Activated naive CD8-positive, alpha-beta T cell (primary cell): ENCODE measurements around the gene MMP2.

Experiments
- H3K27ac Mint-ChIP-seq: one replicate; pipeline ENCODE4 v1.8.0; 2021; ENCODE audit warnings: mixed read lengths
- H3K27me3 Mint-ChIP-seq: one replicate; pipeline ENCODE4 v1.8.0; 2021; ENCODE audit warnings: mixed read lengths
- H3K36me3 Mint-ChIP-seq: one replicate; pipeline ENCODE4 v1.8.0; 2021; ENCODE audit warnings: mixed read lengths
- H3K4me1 Mint-ChIP-seq: one replicate; pipeline ENCODE4 v1.8.0; 2021; ENCODE audit warnings: low read depth, mixed read lengths
- H3K4me3 Mint-ChIP-seq: one replicate; pipeline ENCODE4 v1.8.0; 2021; ENCODE audit warnings: mild to moderate bottlenecking, mixed read lengths
- H3K9me3 Mint-ChIP-seq: one replicate; pipeline ENCODE4 v1.8.0; 2021; ENCODE audit warnings: low read depth, mixed read lengths

MMP2 gene

DNA sequence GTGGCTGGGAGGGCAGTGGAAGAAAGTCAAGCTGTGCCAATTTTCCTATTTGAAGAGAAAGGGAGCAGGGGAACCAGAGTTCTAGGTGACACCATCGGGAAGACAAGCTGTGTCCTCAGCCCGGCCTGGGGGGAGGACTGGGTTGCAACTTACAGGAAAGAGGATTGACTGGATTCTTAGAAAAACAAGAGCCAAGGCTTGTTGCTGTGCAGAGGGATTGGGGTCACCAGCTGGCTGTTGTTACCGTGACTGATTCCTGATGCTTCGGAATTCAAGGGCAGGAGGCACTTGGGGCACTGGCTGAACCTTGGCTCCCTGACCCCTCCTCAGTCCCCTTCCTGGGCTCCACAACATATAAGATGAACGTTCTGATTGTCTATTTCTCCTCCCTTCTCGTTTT lies 16.8 kb upstream of the MMP2 start:
- Mint-ChIP-seq H3K27ac (no peak overlapping the region), H3K27me3 (peaks cover 4% of the 10 kb centered on the region), H3K9me3 (no peaks in the 10 kb centered on the region), H3K36me3 (no peaks in the 10 kb centered on the region), H3K4me1 (no peaks in the 10 kb centered on the region), H3K4me3 (no peak overlapping the region)

DNA sequence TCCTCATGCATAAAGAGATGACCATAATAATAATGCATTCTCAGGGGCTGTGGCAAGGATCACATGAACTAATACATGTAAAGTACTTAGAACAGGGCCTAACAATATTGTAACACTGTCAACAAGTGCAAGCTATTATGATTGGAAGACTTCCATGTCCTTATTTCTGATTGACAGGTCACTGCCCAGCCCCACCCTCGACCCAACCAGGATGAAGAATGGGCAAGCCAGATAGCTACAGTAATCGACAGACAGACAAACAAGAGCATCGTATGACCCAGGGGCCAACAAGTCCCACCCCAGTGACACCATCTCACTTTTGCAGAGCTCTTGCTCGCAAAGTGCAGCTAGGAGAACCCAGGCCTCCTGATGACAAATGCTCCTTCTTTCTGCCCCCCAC lies 14.6 kb upstream of the MMP2 start:
- Mint-ChIP-seq H3K4me1 (no peaks in the 10 kb centered on the region), H3K9me3 (no peaks in the 10 kb centered on the region), H3K27me3 (peaks cover 4% of the 10 kb centered on the region), H3K27ac (no peak overlapping the region), H3K36me3 (no peaks in the 10 kb centered on the region), H3K4me3 (no peak overlapping the region)

DNA sequence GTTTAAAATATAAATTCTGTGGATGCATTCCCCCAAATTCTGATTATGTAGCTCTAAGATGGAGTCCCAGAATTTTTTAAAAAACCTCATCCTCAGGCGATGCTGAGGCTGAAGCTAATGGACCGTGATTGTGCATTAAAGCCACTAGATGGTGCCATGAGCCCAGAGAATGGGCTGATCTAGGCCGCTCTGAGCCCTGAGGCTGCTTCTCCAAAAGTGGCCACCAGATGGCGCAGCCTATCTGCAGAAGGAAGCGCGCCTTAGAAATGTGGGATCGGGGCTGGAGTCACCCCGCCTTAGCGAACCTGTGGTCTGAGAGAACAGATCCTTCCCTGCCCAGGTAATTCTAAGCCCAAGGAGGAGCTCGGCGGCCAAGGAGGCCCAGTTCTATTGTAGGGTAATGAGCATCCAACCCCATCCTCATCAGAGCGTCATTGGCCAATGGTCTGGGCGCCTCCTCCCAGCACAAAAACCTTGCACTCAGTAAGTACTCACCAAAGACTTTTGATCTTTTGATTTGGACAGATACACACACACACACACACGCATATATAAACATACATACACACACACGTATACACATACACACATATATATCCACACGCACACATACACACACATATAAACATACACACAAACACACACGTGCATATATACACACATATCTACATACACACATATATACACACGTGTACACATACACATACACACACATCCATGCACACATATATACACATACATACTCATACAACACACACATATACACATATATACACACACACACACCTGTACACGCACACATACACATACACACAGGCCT lies 13.7 kb upstream of the MMP2 start:
- Mint-ChIP-seq H3K4me1 (no peaks in the 10 kb centered on the region), H3K9me3 (no peaks in the 10 kb centered on the region), H3K27ac (no peak overlapping the region)

DNA sequence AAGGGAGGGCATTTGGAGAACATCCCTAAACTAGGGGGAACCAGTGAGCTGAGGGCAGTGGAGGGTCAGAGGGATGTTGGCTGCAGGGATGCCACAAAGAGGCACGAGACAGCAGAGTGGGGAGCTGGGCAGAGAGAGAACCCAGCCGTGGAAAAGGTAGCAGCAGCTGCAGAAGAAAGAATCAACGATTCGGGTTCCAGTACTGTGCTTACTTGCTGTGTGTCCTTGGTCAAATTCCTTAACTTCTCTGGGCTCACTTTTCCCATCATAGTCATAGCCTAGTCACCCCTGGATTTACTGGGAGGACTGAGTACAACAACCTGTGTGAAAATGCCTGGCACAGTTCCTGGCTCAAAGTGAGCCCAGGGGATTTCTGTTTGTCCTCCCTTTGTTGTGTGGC lies 12.8 kb upstream of the MMP2 start:
- Mint-ChIP-seq H3K9me3 (no peaks in the 10 kb centered on the region), H3K27ac (no peak overlapping the region), H3K4me1 (no peaks in the 10 kb centered on the region), H3K27me3 (peaks cover 4% of the 10 kb centered on the region), H3K36me3 (no peaks in the 10 kb centered on the region), H3K4me3 (no peak overlapping the region)

More for the DNA sequence above, 13.7 kb upstream of the MMP2 start:
- Mint-ChIP-seq H3K27me3 (peaks cover 4% of the 10 kb centered on the region), H3K4me3 (no peak overlapping the region), H3K36me3 (no peaks in the 10 kb centered on the region)

DNA sequence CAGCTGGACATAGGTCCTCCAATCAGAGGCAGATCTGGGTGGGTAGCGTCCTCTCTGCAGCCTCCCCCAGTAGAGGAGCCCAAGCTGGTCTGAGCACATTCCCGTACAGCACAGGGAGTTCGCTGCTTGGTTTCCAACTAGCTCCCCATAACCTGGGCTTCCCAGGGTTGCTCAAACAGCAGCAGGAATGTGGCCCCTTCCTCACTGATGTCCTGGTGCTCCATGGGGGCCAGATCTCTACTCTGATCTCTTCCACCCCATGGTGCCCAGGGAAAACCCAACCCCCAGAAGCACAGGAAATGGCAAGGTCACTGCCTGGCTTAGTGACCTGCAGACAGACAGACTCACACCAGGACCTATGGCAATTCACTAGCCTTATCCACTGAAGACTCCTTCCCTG lies 11.1 kb upstream of the MMP2 start:
- no peaks in the 10 kb centered on the region for H3K36me3 Mint-ChIP-seq
- H3K27ac Mint-ChIP-seq = no peak overlapping the region
- no peaks in the 10 kb centered on the region for H3K9me3 Mint-ChIP-seq
- peaks cover 6% of the 10 kb centered on the region for H3K27me3 Mint-ChIP-seq
- H3K4me1 Mint-ChIP-seq = peaks cover 2% of the 10 kb centered on the region
- no peak overlapping the region for H3K4me3 Mint-ChIP-seq

DNA sequence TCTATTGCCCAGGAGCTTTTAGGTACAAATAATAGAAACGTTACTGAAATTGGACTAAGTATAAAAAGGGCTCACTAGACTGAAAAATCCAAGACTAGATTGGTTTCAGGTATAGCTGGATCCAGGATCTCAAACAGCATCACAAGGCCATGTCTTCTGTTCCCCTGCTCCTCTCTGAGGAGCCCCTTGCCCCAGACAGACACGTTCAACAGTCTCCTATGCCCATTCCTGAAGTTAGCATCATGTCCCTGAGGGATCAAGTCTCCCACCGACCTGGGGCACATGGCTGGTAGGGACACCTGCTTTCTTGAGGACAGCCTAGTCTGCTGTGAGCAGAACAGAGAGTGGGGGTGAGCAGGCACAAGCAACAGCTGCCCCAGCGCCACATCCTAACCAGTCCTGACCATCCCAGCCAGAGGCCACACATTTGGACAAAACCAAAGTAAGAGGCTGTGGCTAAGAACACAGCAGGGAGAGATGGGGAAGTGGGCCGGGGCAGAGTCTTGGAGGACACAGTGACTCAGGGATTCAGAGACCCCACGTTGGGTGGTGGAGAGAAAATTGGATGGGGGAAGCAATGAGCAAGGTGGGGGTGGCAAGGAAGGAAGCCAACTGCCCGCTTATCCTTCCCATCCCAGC lies 10.5 kb upstream of the MMP2 start:
- no peak overlapping the region for H3K27ac Mint-ChIP-seq
- no peaks in the 10 kb centered on the region for H3K36me3 Mint-ChIP-seq
- H3K4me3 Mint-ChIP-seq = no peak overlapping the region
- H3K9me3 Mint-ChIP-seq = no peaks in the 10 kb centered on the region
- peaks cover 2% of the 10 kb centered on the region for H3K4me1 Mint-ChIP-seq
- H3K27me3 Mint-ChIP-seq = peaks cover 6% of the 10 kb centered on the region

DNA sequence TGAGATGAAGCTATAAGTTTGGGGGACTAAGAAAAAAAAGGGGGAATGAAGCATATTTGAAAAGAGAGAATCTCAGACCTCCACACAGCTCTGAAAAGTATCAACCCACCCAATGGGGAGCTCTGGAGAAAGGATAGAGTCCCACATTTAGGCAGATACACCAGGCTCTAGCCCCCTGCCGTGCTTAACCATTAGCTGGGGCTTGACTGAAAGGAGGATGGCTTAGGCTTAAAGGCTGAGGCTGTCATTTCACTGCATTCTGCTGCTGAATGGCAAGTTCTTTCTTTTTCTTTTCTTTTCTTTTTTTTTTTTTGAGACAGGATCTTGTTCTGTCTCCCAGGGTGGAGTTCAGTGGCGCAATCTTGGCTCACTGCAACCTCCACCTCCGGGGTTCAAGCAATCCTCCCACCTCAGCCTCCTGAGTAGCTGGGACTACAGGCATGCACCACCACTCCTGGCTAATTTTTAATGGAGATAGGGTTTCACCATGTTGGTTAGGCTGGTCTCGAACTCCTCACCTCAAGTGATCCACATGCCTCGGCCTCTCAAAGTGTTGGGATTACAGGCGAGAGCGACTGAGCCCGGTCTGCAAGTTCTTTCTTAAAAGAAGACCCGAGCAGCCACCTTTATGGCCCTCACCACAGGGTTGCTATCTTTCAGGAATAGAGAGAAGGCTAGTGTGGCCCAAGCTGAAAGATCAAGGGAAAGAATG lies 9.0 kb upstream of the MMP2 start:
- no peak overlapping the region for H3K4me3 Mint-ChIP-seq
- no peaks in the 10 kb centered on the region for H3K36me3 Mint-ChIP-seq
- peaks cover 2% of the 10 kb centered on the region for H3K27me3 Mint-ChIP-seq
- no peak overlapping the region for H3K27ac Mint-ChIP-seq
- peaks cover 2% of the 10 kb centered on the region for H3K4me1 Mint-ChIP-seq
- H3K9me3 Mint-ChIP-seq = no peaks in the 10 kb centered on the region

DNA sequence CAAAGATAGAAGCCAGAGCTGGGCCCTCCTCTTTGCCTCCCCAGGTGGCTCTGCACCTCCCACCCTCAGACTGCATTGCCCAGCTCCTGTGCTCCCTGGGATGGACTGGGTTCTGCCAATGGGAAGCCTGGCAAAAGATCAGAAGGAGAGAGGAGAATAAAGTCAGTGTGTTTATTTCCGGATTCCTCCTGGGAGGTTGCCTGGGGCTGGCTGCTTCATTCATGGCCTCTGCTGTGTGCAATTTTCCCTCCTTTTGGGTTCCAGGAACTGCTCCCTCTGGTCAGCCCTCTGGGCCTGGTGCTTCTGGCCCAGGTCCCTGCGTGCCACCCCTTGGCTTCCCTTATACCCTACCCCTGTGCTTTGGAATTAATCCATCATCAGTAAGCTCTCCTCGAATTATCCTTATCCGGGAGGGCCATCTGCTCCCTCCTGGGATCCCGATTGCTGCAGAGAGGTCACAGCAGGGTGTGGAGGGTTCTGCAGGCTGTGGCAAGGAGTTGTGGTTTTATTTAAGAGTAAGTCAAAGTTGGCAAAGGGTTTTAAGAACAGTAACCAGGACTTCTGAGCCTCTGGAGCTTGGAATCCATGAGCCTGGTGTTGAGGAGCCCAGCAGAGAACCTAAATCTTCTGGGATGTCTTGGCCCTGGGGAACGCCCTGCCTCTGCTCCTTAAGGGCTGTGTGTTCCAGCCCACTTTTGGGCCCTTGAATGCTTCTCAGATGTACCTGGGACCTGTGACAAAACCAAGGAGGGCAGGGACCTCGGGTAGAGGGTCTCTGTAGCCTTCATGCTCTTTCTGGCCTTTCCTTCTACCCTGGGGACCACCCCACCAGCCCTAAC lies 8.2 kb upstream of the MMP2 start:
- Mint-ChIP-seq H3K27me3 (peaks cover 2% of the 10 kb centered on the region), H3K4me3 (no peak overlapping the region), H3K9me3 (no peaks in the 10 kb centered on the region), H3K27ac (no peak overlapping the region), H3K36me3 (no peaks in the 10 kb centered on the region), H3K4me1 (peaks cover 2% of the 10 kb centered on the region)

DNA sequence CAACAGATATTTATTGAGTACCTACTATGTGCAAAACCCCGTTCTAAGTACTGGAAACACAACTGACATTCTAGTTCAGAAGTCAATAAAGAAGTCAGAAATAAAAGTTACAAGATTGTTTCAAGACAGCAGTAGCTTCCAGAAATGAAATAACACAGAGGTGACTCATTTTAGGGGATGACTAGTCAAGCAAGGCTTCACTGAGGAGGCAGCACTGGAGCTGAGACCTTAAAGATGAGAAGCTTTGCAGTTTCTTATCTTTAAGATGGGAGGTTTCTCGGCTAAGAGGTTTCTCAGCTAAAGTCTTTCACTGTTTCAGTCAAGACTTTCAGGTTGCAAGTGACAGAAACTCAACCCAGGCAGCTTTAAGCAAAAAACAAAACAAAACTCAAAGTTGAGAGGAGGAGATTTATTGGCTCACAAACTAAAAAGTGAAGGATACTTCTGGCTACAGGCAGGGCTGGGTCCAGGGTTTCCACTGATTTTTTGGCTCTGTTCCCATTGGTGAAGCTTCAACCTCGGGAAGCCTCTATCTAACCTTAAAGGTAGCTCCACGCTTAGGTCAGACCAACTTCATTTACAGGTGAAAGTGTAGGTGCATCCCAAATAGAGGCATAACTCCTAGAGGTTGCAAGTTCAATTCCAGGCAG lies 7.4 kb upstream of the MMP2 start:
- Mint-ChIP-seq H3K4me3 (no peak overlapping the region), H3K36me3 (no peaks in the 10 kb centered on the region)

DNA sequence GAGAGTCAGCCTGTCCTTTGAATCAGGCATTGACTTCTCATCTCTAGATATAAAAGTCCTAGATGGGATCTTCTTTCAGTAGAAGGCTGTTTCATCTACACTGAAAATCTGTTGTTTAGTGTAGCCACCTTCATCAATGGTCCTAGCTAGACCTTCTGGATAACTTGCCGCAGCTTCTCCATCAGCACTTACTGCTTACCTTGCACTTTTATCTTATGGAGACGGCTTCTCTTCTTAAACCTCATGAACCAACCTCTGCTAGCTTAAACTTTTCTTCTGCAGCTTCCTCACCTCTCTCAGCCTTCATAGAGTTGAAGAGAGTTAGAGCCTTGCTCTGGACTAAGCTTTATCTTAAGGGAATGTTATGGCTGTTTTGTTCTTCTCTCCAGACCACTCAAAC lies 5.4 kb upstream of the MMP2 start:
- H3K27me3 Mint-ChIP-seq = peaks cover 10% of the 10 kb centered on the region
- peaks cover 2% of the 10 kb centered on the region for H3K4me1 Mint-ChIP-seq
- no peaks in the 10 kb centered on the region for H3K9me3 Mint-ChIP-seq
- H3K4me3 Mint-ChIP-seq = no peak overlapping the region
- H3K27ac Mint-ChIP-seq = no peak overlapping the region
- H3K36me3 Mint-ChIP-seq = no peaks in the 10 kb centered on the region

More for the DNA sequence above, 7.4 kb upstream of the MMP2 start:
- Mint-ChIP-seq H3K9me3 (no peaks in the 10 kb centered on the region), H3K4me1 (peaks cover 2% of the 10 kb centered on the region), H3K27ac (no peak overlapping the region), H3K27me3 (peaks cover 2% of the 10 kb centered on the region)

DNA sequence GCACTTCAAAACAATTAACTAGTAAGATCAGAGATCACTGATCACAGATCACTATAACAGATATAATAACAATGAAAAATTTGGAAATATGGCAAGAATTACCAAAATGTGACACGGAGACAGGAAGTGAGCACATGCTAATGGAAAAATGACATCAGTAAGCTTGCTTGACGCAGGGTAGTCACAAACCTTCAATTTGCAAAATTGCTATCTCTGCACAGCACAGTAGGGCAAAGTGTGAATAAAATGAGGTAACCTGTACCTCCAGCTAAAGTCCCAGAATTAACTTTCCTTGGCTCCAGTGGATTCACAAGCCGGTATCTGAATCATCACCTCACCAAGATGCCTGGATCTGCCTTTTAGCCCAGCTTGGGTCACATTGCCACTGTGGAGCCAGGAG lies 4.2 kb upstream of the MMP2 start:
- Mint-ChIP-seq H3K27me3 (peaks cover 16% of the 10 kb centered on the region), H3K4me3 (no peak overlapping the region), H3K36me3 (no peaks in the 10 kb centered on the region), H3K27ac (no peak overlapping the region), H3K4me1 (peaks cover 6% of the 10 kb centered on the region), H3K9me3 (no peaks in the 10 kb centered on the region)

DNA sequence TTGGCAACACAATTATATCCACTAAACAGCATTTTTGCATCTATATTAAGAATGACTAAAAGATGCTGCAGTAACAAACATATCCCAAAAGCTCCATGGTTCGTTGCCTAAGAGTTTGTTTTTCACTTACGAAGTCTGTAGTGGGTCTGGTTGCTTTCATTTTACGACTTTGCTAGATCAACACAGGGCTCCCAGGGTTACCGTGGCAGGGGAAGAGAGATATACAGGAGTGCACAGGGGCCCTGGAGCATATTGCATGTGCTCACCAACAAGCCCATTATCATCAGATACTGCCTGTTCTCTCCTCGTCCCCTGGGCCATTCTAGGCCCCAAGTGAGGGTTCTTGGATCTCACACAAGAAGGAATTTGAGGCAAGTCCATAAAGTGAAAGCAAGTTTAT lies 3.1 kb upstream of the MMP2 start:
- peaks cover 6% of the 10 kb centered on the region for H3K4me1 Mint-ChIP-seq
- peaks cover 21% of the 10 kb centered on the region for H3K27me3 Mint-ChIP-seq
- no peak overlapping the region for H3K4me3 Mint-ChIP-seq
- H3K36me3 Mint-ChIP-seq = no peaks in the 10 kb centered on the region
- H3K27ac Mint-ChIP-seq = no peak overlapping the region
- H3K9me3 Mint-ChIP-seq = no peaks in the 10 kb centered on the region

DNA sequence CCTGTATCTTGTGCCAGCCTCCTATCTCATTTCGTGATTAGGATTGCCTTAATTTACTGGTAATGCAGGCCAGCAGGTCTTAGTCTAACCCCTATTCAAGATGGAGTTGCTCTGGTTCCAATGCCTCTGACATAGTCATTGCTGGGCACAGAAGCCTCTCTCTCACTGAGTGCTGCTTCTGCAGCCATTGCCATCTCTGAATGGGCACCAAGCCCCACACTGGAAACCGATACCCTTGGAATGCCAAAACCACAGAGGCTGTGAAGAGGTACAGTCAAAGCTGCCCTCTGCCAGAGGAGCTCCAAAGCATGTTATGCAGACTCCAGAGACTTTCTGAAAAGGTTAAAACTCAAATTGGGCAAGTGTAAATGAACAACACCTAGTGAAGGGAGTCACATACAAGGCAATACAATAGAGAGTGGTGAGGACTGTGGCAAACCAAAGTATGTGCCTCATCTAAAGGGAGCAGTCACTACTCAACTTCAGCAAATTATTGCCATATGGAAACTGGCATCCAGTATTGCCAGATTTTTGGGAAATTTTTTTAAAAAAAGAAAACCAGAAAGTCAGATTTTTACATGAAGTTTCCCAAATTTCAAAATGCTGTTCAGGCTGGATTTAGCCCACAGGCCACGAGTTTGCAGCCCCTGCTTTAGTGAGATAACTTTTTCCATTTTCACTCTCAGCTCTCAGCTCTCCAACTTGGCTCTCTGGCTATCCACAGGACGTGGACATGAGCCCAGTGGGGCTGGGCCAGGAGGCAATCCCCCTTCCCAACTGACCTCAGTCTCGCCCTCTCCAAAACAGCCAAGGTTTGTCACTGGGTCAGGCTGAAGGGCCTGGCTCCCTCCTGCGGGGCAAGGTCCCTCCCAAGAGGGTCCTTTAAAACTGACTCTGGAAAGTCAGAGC lies 2.1 kb upstream of the MMP2 start:
- Mint-ChIP-seq H3K9me3 (no peaks in the 10 kb centered on the region), H3K27me3 (peaks cover 21% of the 10 kb centered on the region), H3K4me3 (no peak overlapping the region), H3K27ac (no peak overlapping the region), H3K36me3 (no peaks in the 10 kb centered on the region), H3K4me1 (peaks cover 4% of the 10 kb centered on the region)
